ENCODE results near the gene AGAP3.

AGAP3 gene

GRCh38 chr7:151186640-151187408 lies 100.5 kb downstream of the AGAP3 start, which contains the start of gene ASB10:
TSS of gene ASB10 (minus strand) at chr7:151187250. CDS start at chr7:151187130, 120 bp downstream.
- no peak for DNase-seq (ENCODE audit: low spot score)

GRCh38 chr7:151187409-151188251 lies 101.4 kb downstream of the AGAP3 start:
- no peak for DNase-seq (ENCODE audit: low spot score)

- DNase-seq (ENCODE audit: low spot score) = no peak
Measured at GRCh38 chr7:151188252-151188542, 101.9 kb downstream of the AGAP3 start.

GRCh38 chr7:151189038-151189437 lies 102.8 kb downstream of the AGAP3 start:
- no peak for DNase-seq (ENCODE audit: low spot score)

- DNase-seq (ENCODE audit: low spot score) = no peak
Measured at GRCh38 chr7:151191544-151191943, 105.3 kb downstream of the AGAP3 start.

GRCh38 chr7:151192002-151192539 lies 105.8 kb downstream of the AGAP3 start:
- no peak for DNase-seq (ENCODE audit: low spot score)

GRCh38 chr7:151193203-151193978 lies 107.1 kb downstream of the AGAP3 start:
- no peak for DNase-seq (ENCODE audit: low spot score)

All from AG08396 (cell line).